PC-9 (cell line): Measurements from ENCODE around the gene MTA3. TPM values are rescaled to one million over a fixed set of nuclear protein-coding genes. Genes with fewer than 3 reads are reported as not detected.
"Not testable (repeated sequence)": the region's sequence is repeated elsewhere in the genome, so short reads cannot be mapped to it uniquely, and the experiment has no call there.

Source experiments
- BruUV-seq: library from RNA; stranded (reverse); fragments of 400-500 nt; replicated peaks from 2 replicates; lab custom pipeline; 2021; lab: Mats Ljungman, UMichigan
- CTCF ChIA-PET: fragments of 300-600 bp; sonication (Branson Sonifier 250); formaldehyde crosslinking; loops from one replicate; lab custom pipeline; 2022; ENCODE audit warnings: antibody characterized with exemption; lab: Charles Lee
- POLR2A ChIA-PET: fragments of 300-600 bp; sonication (Branson Sonifier 250); formaldehyde crosslinking; loops from one replicate; lab custom pipeline; 2022; ENCODE audit warnings: antibody characterized with exemption; ENCODE audit not compliant: unreplicated experiment; lab: Charles Lee
- DNase-seq, 2 experiments: peaks; one replicate each; pipeline versions ENCODE4 v3.0.0 to v3.0.0-alpha.2; 2015 to 2022; ENCODE audit warnings: mixed read lengths in 1 of 2
- H2AFZ ChIP-seq: fragments of 200-600 bp; sonication (generic); 2 replicates; pipeline ENCODE4 v1.8.1; 2017; ENCODE audit warnings: antibody characterized with exemption
- H3F3A ChIP-seq: fragments of 200-600 bp; sonication (generic); 2 replicates; pipeline ENCODE4 v1.8.1; 2017; ENCODE audit warnings: antibody characterized with exemption, mild to moderate bottlenecking, low read depth; ENCODE audit not compliant: insufficient read depth
- H3K27ac ChIP-seq: fragments of 200-600 bp; sonication (generic); 2 replicates; pipeline ENCODE4 v1.6.1; 2016; ENCODE audit warnings: mixed run types
- H3K27me3 ChIP-seq: fragments of 200-600 bp; sonication (generic); 2 replicates; pipeline ENCODE4 v1.6.1; 2016; ENCODE audit warnings: low read depth, mixed run types; ENCODE audit not compliant: insufficient read depth
- H3K36me3 ChIP-seq: fragments of 200-600 bp; sonication (generic); 2 replicates; pipeline ENCODE4 v1.6.1; 2016; ENCODE audit warnings: low read depth, mixed run types
- H3K4me1 ChIP-seq: fragments of 200-600 bp; sonication (generic); replicated peaks from 2 replicates; pipeline ENCODE4 v1.6.1; 2016; ENCODE audit warnings: mixed run types; ENCODE audit not compliant: insufficient read depth
- H3K4me2 ChIP-seq: fragments of 200-600 bp; sonication (generic); 2 replicates; pipeline ENCODE4 v1.6.1; 2017; ENCODE audit warnings: mixed run types
- H3K4me3 ChIP-seq: fragments of 200-600 bp; sonication (generic); 2 replicates; pipeline ENCODE4 v1.6.1; 2016; ENCODE audit warnings: mixed run types
- H3K79me2 ChIP-seq: fragments of 200-600 bp; sonication (generic); 2 replicates; pipeline ENCODE4 v1.6.1; 2017; ENCODE audit warnings: low read depth, mixed run types
- H3K9me2 ChIP-seq: fragments of 200-600 bp; sonication (generic); 2 replicates; pipeline ENCODE4 v1.8.1; 2017; ENCODE audit warnings: mild to moderate bottlenecking; ENCODE audit not compliant: insufficient read depth
- H3K9me3 ChIP-seq: fragments of 200-600 bp; sonication (generic); 2 replicates; pipeline ENCODE4 v1.8.1; 2016; ENCODE audit warnings: low read depth; ENCODE audit not compliant: insufficient read depth
- H4K20me1 ChIP-seq: fragments of 200-600 bp; sonication (generic); 2 replicates; pipeline ENCODE4 v1.8.1; 2017; ENCODE audit not compliant: insufficient read depth
- CTCF ChIP-seq: fragments of 200-600 bp; sonication (generic); conservative IDR thresholded peaks from 2 replicates; pipeline ENCODE4 v1.6.1; 2017; ENCODE audit warnings: mixed run types, antibody characterized with exemption, mild to moderate bottlenecking, moderate library complexity
- EZH2 ChIP-seq: fragments of 200-600 bp; sonication (generic); IDR thresholded peaks from 2 replicates; pipeline ENCODE4 v1.8.0; 2017; ENCODE audit warnings: antibody characterized with exemption, low read depth
- intact Hi-C: fragments of 100-400 bp; cut with micrococcal nuclease; formaldehyde crosslinking; loops from one replicate; pipeline ENCODE4 v1.10.0; 2022; ENCODE audit not compliant: unreplicated experiment
- total RNA-seq: library from RNA; stranded (reverse); gene quantifications from 2 replicates; pipeline ENCODE4 v1.2.3, GENCODE V29; 2021

The MTA3 gene
- total RNA-seq, 1 experiment from 2014 or later, result 89.8 TPM

DNA sequence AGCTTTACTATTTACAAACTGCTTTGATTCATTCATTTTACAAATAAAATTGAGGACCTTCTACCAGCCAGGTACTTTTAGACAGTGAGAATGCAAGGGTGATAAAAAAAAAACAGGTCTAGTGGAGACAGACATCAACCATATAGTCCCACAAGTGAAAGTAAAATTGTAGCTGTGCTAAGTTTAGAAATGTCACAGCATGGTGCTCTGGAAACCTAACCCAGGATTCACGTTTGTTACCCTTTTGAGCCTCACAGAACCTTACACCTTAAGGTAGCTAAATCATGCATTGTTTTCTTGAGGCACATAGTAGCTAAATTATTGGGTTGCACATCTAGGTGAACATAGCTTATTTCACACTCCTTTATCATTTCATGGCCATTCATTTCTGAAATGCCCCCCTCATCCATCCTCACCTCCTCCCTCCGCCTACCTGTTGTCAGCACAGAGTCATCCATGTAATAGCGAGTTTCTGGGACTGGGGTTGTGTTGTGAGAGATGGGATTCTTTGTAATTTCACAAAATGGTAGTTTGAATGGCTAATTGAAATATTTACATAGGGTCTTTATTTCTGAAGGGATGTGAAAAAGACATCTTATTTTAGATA lies 7.1 kb downstream of the MTA3 start:
- TF ChIP-seq CTCF (no peak), EZH2 (no peak)
- no peak overlapping the region for H3K4me2 ChIP-seq
- no peaks in the 10 kb centered on the region for H3K27me3 ChIP-seq
- intact Hi-C loops, result no loop called here
- no peak for DNase-seq
- H3K9me3 ChIP-seq, result no peaks in the 10 kb centered on the region
- H3K4me1 ChIP-seq, result peaks cover 9% of the 10 kb centered on the region; the same call in 1 of the 2 replicates
- CTCF ChIA-PET, result interaction anchor here (0.7 kb wide), 2 partner anchors 62 to 197 kb away, joined by 3 read pairs; no protein-coding TSS in a partner anchor
- H3K4me3 ChIP-seq, result no peak overlapping the region
- H3K79me2 ChIP-seq, result peaks cover 75% of the 10 kb centered on the region
- H3F3A ChIP-seq, result 0 out of 2 replicates have a peak, but pooled peaks cover 7% of the 10 kb centered on the region
- peaks cover 40% of the 10 kb centered on the region for H3K36me3 ChIP-seq
- no TSS peak for BruUV-seq
- H3K27ac ChIP-seq, result no peak overlapping the region
- no peaks in the 10 kb centered on the region for H3K9me2 ChIP-seq
- H2AFZ ChIP-seq, result no peak overlapping the region
- peaks cover 20% of the 10 kb centered on the region for H4K20me1 ChIP-seq
- POLR2A ChIA-PET, result no interaction called here

- intact Hi-C loops, result no loop called here
- ChIA-PET POLR2A (no interaction called here), CTCF (interaction anchor here (0.7 kb wide), 1 partner anchor 482 kb away, joined by 3 read pairs; no protein-coding TSS in a partner anchor)
- H3K4me3 ChIP-seq, result no peak overlapping the region
- BruUV-seq, result no TSS peak
- DNase-seq, result no peak
- no peaks in the 10 kb centered on the region for H3K27me3 ChIP-seq
- no peak overlapping the region for H2AFZ ChIP-seq
- peaks cover 11% of the 10 kb centered on the region; the same call in 1 of the 2 replicates for H3F3A ChIP-seq
- peaks cover 17% of the 10 kb centered on the region; the same call in 1 of the 2 replicates for H4K20me1 ChIP-seq
- no peaks in the 10 kb centered on the region for H3K4me1 ChIP-seq
- no peaks in the 10 kb centered on the region for H3K9me3 ChIP-seq
- H3K4me2 ChIP-seq, result no peak overlapping the region
- no peak overlapping the region for H3K27ac ChIP-seq
- H3K79me2 ChIP-seq, result peaks cover 66% of the 10 kb centered on the region
- H3K9me2 ChIP-seq, result no peaks in the 10 kb centered on the region
- peaks cover 34% of the 10 kb centered on the region for H3K36me3 ChIP-seq
- no peak for TF ChIP-seq EZH2
- no peak for TF ChIP-seq CTCF
Measured at GRCh38 chr2:42578621-42579020, 10.2 kb downstream of the MTA3 start.

- intact Hi-C loops, result no loop called here
- ChIA-PET POLR2A (no interaction called here), CTCF (interaction anchor here (0.6 kb wide), 1 partner anchor 16 kb away, joined by 13 read pairs; no protein-coding TSS in a partner anchor)
- Histone ChIP-seq H2AFZ (no peak overlapping the region), H3K9me2 (no peaks in the 10 kb centered on the region), H3K4me2 (no peak overlapping the region), H3K36me3 (peaks cover 36% of the 10 kb centered on the region; the same call in 1 of the 2 replicates), H3F3A (peaks cover 34% of the 10 kb centered on the region), H3K27me3 (no peaks in the 10 kb centered on the region), H3K4me3 (no peak overlapping the region), H3K27ac (no peak overlapping the region), H3K4me1 (peaks cover 26% of the 10 kb centered on the region), H3K9me3 (no peaks in the 10 kb centered on the region), H4K20me1 (0 out of 2 replicates have a peak, but pooled peaks cover 4% of the 10 kb centered on the region), H3K79me2 (peaks cover 62% of the 10 kb centered on the region)
- no peak for TF ChIP-seq EZH2
- TF ChIP-seq CTCF, result no peak
- DNase-seq, result no peak
- BruUV-seq, result no TSS peak
Measured at GRCh38 chr2:42581257-42581656, 12.8 kb downstream of the MTA3 start.

GRCh38 chr2:42584628-42585027 lies 16.2 kb downstream of the MTA3 start:
- intact Hi-C loops, H3K27me3 ChIP-seq, POLR2A ChIA-PET, DNase-seq, H3K4me2 ChIP-seq, H2AFZ ChIP-seq, H3K4me3 ChIP-seq, CTCF ChIA-PET, H3K9me3 ChIP-seq, H4K20me1 ChIP-seq, H3K9me2 ChIP-seq, BruUV-seq: not testable (repeated sequence)
- Histone ChIP-seq H3F3A (peaks cover 28% of the 10 kb centered on the region), H3K36me3 (peaks cover 48% of the 10 kb centered on the region), H3K79me2 (peaks cover 72% of the 10 kb centered on the region), H3K27ac (peak overlapping the region; percentile 79), H3K4me1 (peaks cover 33% of the 10 kb centered on the region)
